NCI-H1092 treated with DMSO at 0.1 percent for 48 hours (cell line): ENCODE data around the gene CLEC11A.

Experiments used
- DNase-seq: peaks from one replicate; lab custom pipeline; 2025; lab: John Stamatoyannopoulos, UW

CLEC11A gene

GRCh38 chr19:50723069-50723468 lies at the start of gene CLEC11A:
TSS of gene CLEC11A (plus strand) at chr19:50723364. CDS start at chr19:50723526, 162 bp downstream.
- no peak for DNase-seq

GRCh38 chr19:50676625-50677197 lies 46.5 kb upstream of the CLEC11A start:
- no peak for DNase-seq

GRCh38 chr19:50677636-50678035 lies 45.5 kb upstream of the CLEC11A start:
- no peak for DNase-seq

GRCh38 chr19:50678323-50678722 lies 44.8 kb upstream of the CLEC11A start:
- DNase-seq: no peak

GRCh38 chr19:50679177-50680125 lies 43.7 kb upstream of the CLEC11A start:
- DNase-seq: peak; percentile 45

GRCh38 chr19:50686310-50687032 lies 36.7 kb upstream of the CLEC11A start:
- no peak for DNase-seq

- DNase-seq: no peak
These were observed 34.4 kb upstream of the CLEC11A start for GRCh38 chr19:50688766-50689165.

- DNase-seq: no peak
These were observed 32.7 kb upstream of the CLEC11A start for GRCh38 chr19:50690439-50690838.

- DNase-seq: no peak
These were observed 29.8 kb upstream of the CLEC11A start for GRCh38 chr19:50693064-50693975.

- DNase-seq: no peak
These were observed 28.4 kb upstream of the CLEC11A start for GRCh38 chr19:50694815-50695145.

GRCh38 chr19:50695251-50696093 lies 27.7 kb upstream of the CLEC11A start:
- peak; percentile 17 for DNase-seq

- DNase-seq: no peak
These were observed 27.1 kb upstream of the CLEC11A start for GRCh38 chr19:50696094-50696483.

GRCh38 chr19:50697414-50698124 lies 25.6 kb upstream of the CLEC11A start:
- no peak for DNase-seq

- no peak for DNase-seq
These were observed 21.7 kb upstream of the CLEC11A start for GRCh38 chr19:50701367-50701985.

GRCh38 chr19:50702158-50702870 lies 20.9 kb upstream of the CLEC11A start:
- no peak for DNase-seq

- DNase-seq: no peak
These were observed 20.0 kb upstream of the CLEC11A start for GRCh38 chr19:50702871-50703829.

- peak; percentile 23 for DNase-seq
These were observed 19.0 kb upstream of the CLEC11A start for GRCh38 chr19:50703915-50704796.
